ENCODE measurements around the gene DERL3.

The DERL3 gene

GRCh38 chr22:23835484-23836144 is 3.2 kb downstream of the DERL3 start:
- no peaks in the 10 kb centered on the region for H3K79me2 ChIP-seq
- H3K4me3 ChIP-seq (ENCODE audit: low read depth, low read length): no peak overlapping the region
- no peaks in the 10 kb centered on the region for H3K36me3 ChIP-seq (ENCODE audit: control insufficient read depth, insufficient read depth, low read length)
- no peaks in the 10 kb centered on the region for H3K4me1 ChIP-seq
- no peaks in the 10 kb centered on the region for H3K9me3 ChIP-seq (ENCODE audit: control insufficient read depth, low read length)
- TF ChIP-seq, protein P1, sequence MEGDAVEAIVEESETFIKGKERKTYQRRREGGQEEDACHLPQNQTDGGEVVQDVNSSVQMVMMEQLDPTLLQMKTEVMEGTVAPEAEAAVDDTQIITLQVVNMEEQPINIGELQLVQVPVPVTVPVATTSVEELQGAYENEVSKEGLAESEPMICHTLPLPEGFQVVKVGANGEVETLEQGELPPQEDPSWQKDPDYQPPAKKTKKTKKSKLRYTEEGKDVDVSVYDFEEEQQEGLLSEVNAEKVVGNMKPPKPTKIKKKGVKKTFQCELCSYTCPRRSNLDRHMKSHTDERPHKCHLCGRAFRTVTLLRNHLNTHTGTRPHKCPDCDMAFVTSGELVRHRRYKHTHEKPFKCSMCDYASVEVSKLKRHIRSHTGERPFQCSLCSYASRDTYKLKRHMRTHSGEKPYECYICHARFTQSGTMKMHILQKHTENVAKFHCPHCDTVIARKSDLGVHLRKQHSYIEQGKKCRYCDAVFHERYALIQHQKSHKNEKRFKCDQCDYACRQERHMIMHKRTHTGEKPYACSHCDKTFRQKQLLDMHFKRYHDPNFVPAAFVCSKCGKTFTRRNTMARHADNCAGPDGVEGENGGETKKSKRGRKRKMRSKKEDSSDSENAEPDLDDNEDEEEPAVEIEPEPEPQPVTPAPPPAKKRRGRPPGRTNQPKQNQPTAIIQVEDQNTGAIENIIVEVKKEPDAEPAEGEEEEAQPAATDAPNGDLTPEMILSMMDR (IDR thresholded peaks at IDR 0.05): no peak
- H3K4me2 ChIP-seq (ENCODE audit: low read length): no peak overlapping the region
- no peak overlapping the region for H2AFZ ChIP-seq
- H3K27me3 ChIP-seq (ENCODE audit: control insufficient read depth, insufficient read depth, low read length): no peaks in the 10 kb centered on the region
- no peak overlapping the region for H3K27ac ChIP-seq
- H3K9ac ChIP-seq: no peak overlapping the region

- Histone ChIP-seq H3K36me3 (ENCODE audit: control insufficient read depth, insufficient read depth, low read length) (no peaks in the 10 kb centered on the region), H3K9me3 (ENCODE audit: control insufficient read depth, low read length) (no peaks in the 10 kb centered on the region), H3K4me2 (ENCODE audit: low read length) (no peak overlapping the region), H3K9ac (no peak overlapping the region), H3K27ac (no peak overlapping the region), H3K4me3 (ENCODE audit: low read depth, low read length) (no peak overlapping the region), H3K4me1 (no peaks in the 10 kb centered on the region), H2AFZ (no peak overlapping the region), H3K79me2 (no peaks in the 10 kb centered on the region), H3K27me3 (ENCODE audit: control insufficient read depth, insufficient read depth, low read length) (no peaks in the 10 kb centered on the region)
- TF ChIP-seq, protein P1 (IDR thresholded peaks at IDR 0.05): no peak
Measured at GRCh38 chr22:23834793-23835483, 3.9 kb downstream of the DERL3 start.

GRCh38 chr22:23834406-23834792 is 4.4 kb downstream of the DERL3 start:
- no peak overlapping the region for H3K9ac ChIP-seq
- H3K4me1 ChIP-seq: no peaks in the 10 kb centered on the region
- TF ChIP-seq, protein P1 (IDR thresholded peaks at IDR 0.05): no peak
- H3K36me3 ChIP-seq (ENCODE audit: control insufficient read depth, insufficient read depth, low read length): no peaks in the 10 kb centered on the region
- H2AFZ ChIP-seq: no peak overlapping the region
- no peaks in the 10 kb centered on the region for H3K9me3 ChIP-seq (ENCODE audit: control insufficient read depth, low read length)
- no peak overlapping the region for H3K27ac ChIP-seq
- no peaks in the 10 kb centered on the region for H3K27me3 ChIP-seq (ENCODE audit: control insufficient read depth, insufficient read depth, low read length)
- no peak overlapping the region for H3K4me2 ChIP-seq (ENCODE audit: low read length)
- H3K4me3 ChIP-seq (ENCODE audit: low read depth, low read length): no peak overlapping the region
- H3K79me2 ChIP-seq: no peaks in the 10 kb centered on the region

DNA sequence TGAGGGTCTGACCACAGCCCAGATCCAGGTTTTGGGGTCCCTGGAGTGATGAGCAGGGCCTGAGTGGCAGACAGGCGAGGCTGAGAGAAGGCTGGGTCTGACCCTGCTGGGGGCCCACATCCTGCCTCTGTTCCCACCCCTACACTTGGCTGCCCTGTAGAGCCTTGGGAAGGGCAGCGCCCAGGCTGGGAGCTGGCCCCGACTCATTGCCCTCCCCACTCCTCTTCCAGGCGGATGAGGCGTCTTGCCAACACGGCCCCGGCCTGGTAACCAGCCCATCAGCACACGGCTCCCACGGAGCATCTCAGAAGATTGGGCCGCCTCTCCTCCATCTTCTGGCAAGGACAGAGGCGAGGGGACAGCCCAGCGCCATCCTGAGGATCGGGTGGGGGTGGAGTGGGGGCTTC is 4.9 kb downstream of the DERL3 start:
- Histone ChIP-seq H3K79me2 (no peaks in the 10 kb centered on the region), H3K4me2 (ENCODE audit: low read length) (no peak overlapping the region), H3K36me3 (ENCODE audit: control insufficient read depth, insufficient read depth, low read length) (no peaks in the 10 kb centered on the region), H3K27me3 (ENCODE audit: control insufficient read depth, insufficient read depth, low read length) (no peaks in the 10 kb centered on the region), H2AFZ (no peak overlapping the region), H3K4me1 (no peaks in the 10 kb centered on the region), H3K27ac (no peak overlapping the region), H3K4me3 (ENCODE audit: low read depth, low read length) (no peak overlapping the region), H3K9me3 (ENCODE audit: control insufficient read depth, low read length) (no peaks in the 10 kb centered on the region), H3K9ac (no peak overlapping the region)
- TF ChIP-seq, protein P1 (IDR thresholded peaks at IDR 0.05): no peak

All from parathyroid adenoma (tissue), 2 donors.